Neuronal stem cell (in vitro differentiated cells): ENCODE results near the gene SNCB.
A peak's percentile ranks its signal among the peaks of the same experiment; 100 is the strongest.

Experiments
- DNase-seq: peaks from one replicate; pipeline ENCODE4 v3.0.0-alpha.2; 2013; ENCODE audit warnings: low spot score
- H2AFZ ChIP-seq: one replicate; pipeline ENCODE4 v1.6.1; 2013; ENCODE audit warnings: mild to moderate bottlenecking, low read length, inconsistent platforms
- H2AK5ac ChIP-seq: 2 replicates; pipeline ENCODE4 v1.6.1; 2013; ENCODE audit warnings: low read depth, mild to moderate bottlenecking, inconsistent platforms, low read length, moderate library complexity, mixed read lengths
- H2BK120ac ChIP-seq: 2 replicates; pipeline ENCODE4 v1.6.1; 2013; ENCODE audit warnings: low read depth, mild to moderate bottlenecking, inconsistent platforms, low read length, moderate library complexity, mixed read lengths
- H2BK12ac ChIP-seq: one replicate; pipeline ENCODE4 v1.6.1; 2013; ENCODE audit warnings: low read length, inconsistent platforms
- H2BK15ac ChIP-seq: 2 replicates; pipeline ENCODE4 v1.6.1; 2013; ENCODE audit warnings: mild to moderate bottlenecking, low read length, inconsistent platforms, mixed read lengths
- H2BK5ac ChIP-seq: one replicate; pipeline ENCODE4 v1.6.1; 2013; ENCODE audit warnings: inconsistent platforms, mild to moderate bottlenecking, low read length, moderate library complexity
- H3K14ac ChIP-seq: one replicate; pipeline ENCODE4 v1.6.1; 2013; ENCODE audit warnings: low read length, inconsistent platforms
- H3K18ac ChIP-seq: 2 replicates; pipeline ENCODE4 v1.6.1; 2013; ENCODE audit warnings: low read length, inconsistent platforms
- H3K23ac ChIP-seq: 2 replicates; pipeline ENCODE4 v1.6.1; 2013; ENCODE audit warnings: low read depth, mild to moderate bottlenecking, mixed read lengths, low read length, inconsistent platforms; ENCODE audit not compliant: poor library complexity
- H3K27ac ChIP-seq: replicated peaks from 3 replicates; pipeline ENCODE4 v1.5.1; 2013; ENCODE audit warnings: low read length, inconsistent platforms
- H3K27me3 ChIP-seq, 3 experiments: 2 replicates each; pipeline ENCODE4 v1.6.1; 2013; ENCODE audit warnings: low read length in 3 of 3, mild to moderate bottlenecking in 2 of 3, inconsistent platforms in 1 of 3, low read depth in 1 of 3, mixed read lengths in 1 of 3, moderate library complexity in 1 of 3; ENCODE audit not compliant: control insufficient read depth in 3 of 3, insufficient read depth in 3 of 3
- H3K36me3 ChIP-seq, 2 donors: replicated peaks in 1 of 2; 2 replicates each; pipeline ENCODE4 v1.6.1; 2013; ENCODE audit warnings: low read length in 2 of 2; ENCODE audit not compliant: control insufficient read depth in 2 of 2, insufficient read depth in 2 of 2
- H3K4ac ChIP-seq: 2 replicates; pipeline ENCODE4 v1.6.1; 2013; ENCODE audit warnings: inconsistent platforms, mild to moderate bottlenecking, low read length, moderate library complexity
- H3K4me1 ChIP-seq, 2 donors: 1 replicate in 1 of 2; 2 replicates in 1 of 2; pipeline ENCODE4 v1.6.1; 2013; ENCODE audit warnings: low read length in 2 of 2, low read depth in 1 of 2; ENCODE audit not compliant: control insufficient read depth in 2 of 2, insufficient read depth in 1 of 2
- H3K4me2 ChIP-seq: one replicate; pipeline ENCODE4 v1.6.1; 2013; ENCODE audit warnings: mild to moderate bottlenecking, low read length, inconsistent platforms; ENCODE audit not compliant: insufficient read depth, poor library complexity, severe bottlenecking
- H3K4me3 ChIP-seq, 2 donors: 2 replicates each; pipeline ENCODE4 v1.5.1; 2013; ENCODE audit warnings: low read length in 2 of 2, mild to moderate bottlenecking in 2 of 2, inconsistent platforms in 1 of 2, moderate library complexity in 1 of 2
- H3K79me1 ChIP-seq: one replicate; pipeline ENCODE4 v1.6.1; 2013; ENCODE audit warnings: low read depth, mild to moderate bottlenecking, inconsistent platforms, low read length, moderate library complexity
- H3K9ac ChIP-seq: one replicate; pipeline ENCODE4 v1.6.1; 2013; ENCODE audit warnings: mild to moderate bottlenecking, low read depth, low read length, inconsistent platforms; ENCODE audit not compliant: poor library complexity
- H3K9me3 ChIP-seq, 2 donors: replicated peaks in 1 of 2; 2 replicates each; pipeline versions ENCODE3 to v1.6.1; 2013; ENCODE audit warnings: low read length in 2 of 2, mild to moderate bottlenecking in 2 of 2, inconsistent platforms in 1 of 2, low read depth in 1 of 2, mixed read lengths in 1 of 2, moderate library complexity in 1 of 2; ENCODE audit not compliant: control insufficient read depth in 2 of 2, insufficient read depth in 1 of 2
- H4K8ac ChIP-seq: one replicate; pipeline ENCODE4 v1.6.1; 2013; ENCODE audit warnings: low read depth, mild to moderate bottlenecking, inconsistent platforms, low read length, moderate library complexity
- H4K91ac ChIP-seq: one replicate; pipeline ENCODE4 v1.6.1; 2013; ENCODE audit warnings: low read length, low read depth, mild to moderate bottlenecking, inconsistent platforms; ENCODE audit not compliant: poor library complexity
- WGBS, 2 donors: extraction: QIAGEN DNeasy Blood & Tissue Kit; methylation state at CpG; one replicate each; pipeline ENCODE4 v1.1.7; 2013; ENCODE audit warnings: missing lambda C conversion rate in 2 of 2, mixed read lengths in 1 of 2; ENCODE audit not compliant: insufficient read length in 2 of 2, insufficient replicate concordance in 1 of 2; ENCODE audit errors: extremely low coverage in 2 of 2; 5-methylcytosine and 5-hydroxymethylcytosine counted together

SNCB gene

GRCh38 chr5:176575488-176576422 is 54.6 kb downstream of the SNCB start:
- H2BK5ac ChIP-seq: peak overlapping the region; percentile 8
- peak overlapping the region; percentile 47 for H3K23ac ChIP-seq
- no peak overlapping the region for H3K4ac ChIP-seq
- no peak overlapping the region for H3K27ac ChIP-seq
- DNase-seq: no peak
- no CpG with 5 or more reads among the region's 37 CpGs for WGBS, 2 donors
- no peaks in the 10 kb centered on the region for H3K79me1 ChIP-seq
- no peaks in the 10 kb centered on the region for H3K36me3 ChIP-seq
- H2BK12ac ChIP-seq: peak overlapping the region; percentile 17
- no peak overlapping the region for H4K8ac ChIP-seq
- no peak overlapping the region for H3K18ac ChIP-seq
- H3K4me2 ChIP-seq: no peak overlapping the region
- H2BK120ac ChIP-seq: peak overlapping the region; percentile 38
- peak overlapping the region; percentile 12 for H2BK15ac ChIP-seq
- no peak overlapping the region for H3K4me3 ChIP-seq
- H2AFZ ChIP-seq: no peak overlapping the region
- peaks cover 4 to 7% of the 10 kb centered on the region in 2 donors for H3K4me1 ChIP-seq
- H3K9ac ChIP-seq: peak overlapping the region; percentile 39
- H3K9me3 ChIP-seq: no peaks in the 10 kb centered on the region
- peaks cover 0 to 7% (median 6%) of the 10 kb centered on the region in 3 experiments for H3K27me3 ChIP-seq
- peak overlapping the region; percentile 97 for H2AK5ac ChIP-seq
- H4K91ac ChIP-seq: no peak overlapping the region
- no peak overlapping the region for H3K14ac ChIP-seq

GRCh38 chr5:176575066-176575465 is 55.3 kb downstream of the SNCB start:
- peak overlapping the region; percentile 97 for H2AK5ac ChIP-seq
- no peak overlapping the region for H2BK15ac ChIP-seq
- H3K79me1 ChIP-seq: no peaks in the 10 kb centered on the region
- no peaks in the 10 kb centered on the region for H3K36me3 ChIP-seq
- no peak overlapping the region for H4K91ac ChIP-seq
- H2BK5ac ChIP-seq: peak overlapping the region; percentile 8
- no peak for DNase-seq
- peak overlapping the region in 1 of 2 donors; percentile 5 for H3K4me3 ChIP-seq
- H2BK12ac ChIP-seq: peak overlapping the region; percentile 73
- peak overlapping the region; percentile 38 for H2BK120ac ChIP-seq
- H3K27me3 ChIP-seq: peaks cover 0 to 7% (median 6%) of the 10 kb centered on the region in 3 experiments
- WGBS, 2 donors: no CpG with 5 or more reads among the region's 14 CpGs
- no peak overlapping the region for H3K23ac ChIP-seq
- no peak overlapping the region for H2AFZ ChIP-seq
- peak overlapping the region; percentile 39 for H3K9ac ChIP-seq
- H3K14ac ChIP-seq: peak overlapping the region; percentile 9
- peaks cover 4 to 7% of the 10 kb centered on the region in 2 donors for H3K4me1 ChIP-seq
- H3K27ac ChIP-seq: no peak overlapping the region
- no peak overlapping the region for H3K4me2 ChIP-seq
- no peaks in the 10 kb centered on the region for H3K9me3 ChIP-seq
- no peak overlapping the region for H3K4ac ChIP-seq
- no peak overlapping the region for H4K8ac ChIP-seq
- H3K18ac ChIP-seq: no peak overlapping the region

- Histone ChIP-seq H3K79me1 (no peaks in the 10 kb centered on the region), H2BK12ac (no peak overlapping the region), H3K36me3 (no peaks in the 10 kb centered on the region), H4K8ac (no peak overlapping the region), H3K23ac (peak overlapping the region; percentile 80), H2BK120ac (no peak overlapping the region), H4K91ac (no peak overlapping the region), H2AFZ (peak overlapping the region; percentile 74), H2BK15ac (no peak overlapping the region), H3K18ac (no peak overlapping the region), H3K4me3 (no peak overlapping the region), H3K27ac (no peak overlapping the region), H3K27me3 (peaks cover 0 to 6% (median 2%) of the 10 kb centered on the region in 3 experiments), H2BK5ac (peak overlapping the region; percentile 48), H3K4me2 (no peak overlapping the region), H3K9ac (no peak overlapping the region), H3K4me1 (peaks cover 4 to 7% of the 10 kb centered on the region in 2 donors), H2AK5ac (no peak overlapping the region), H3K14ac (no peak overlapping the region), H3K9me3 (no peaks in the 10 kb centered on the region), H3K4ac (no peak overlapping the region)
- no peak for DNase-seq
- WGBS, 2 donors: no CpG with 5 or more reads among the region's 10 CpGs
These were observed 56.1 kb downstream of the SNCB start for GRCh38 chr5:176574297-176574591.

GRCh38 chr5:176573564-176574296 is 56.6 kb downstream of the SNCB start:
- no peaks in the 10 kb centered on the region for H3K36me3 ChIP-seq
- no peak overlapping the region for H3K4me2 ChIP-seq
- no peaks in the 10 kb centered on the region for H3K79me1 ChIP-seq
- peak overlapping the region; percentile 98 for H2AK5ac ChIP-seq
- peak overlapping the region; percentile 96 for H2BK15ac ChIP-seq
- no peak overlapping the region for H3K4me3 ChIP-seq
- peak overlapping the region; percentile 80 for H3K23ac ChIP-seq
- H3K27me3 ChIP-seq: peaks cover 0 to 6% (median 2%) of the 10 kb centered on the region in 3 experiments
- peak overlapping the region; percentile 53 for H3K9ac ChIP-seq
- H3K9me3 ChIP-seq: no peaks in the 10 kb centered on the region
- H3K4ac ChIP-seq: no peak overlapping the region
- H3K18ac ChIP-seq: peak overlapping the region; percentile 65
- H2BK12ac ChIP-seq: no peak overlapping the region
- H2BK120ac ChIP-seq: no peak overlapping the region
- H4K8ac ChIP-seq: no peak overlapping the region
- H3K4me1 ChIP-seq: peaks cover 4 to 7% of the 10 kb centered on the region in 2 donors
- DNase-seq: peak; percentile 57
- no peak overlapping the region for H3K14ac ChIP-seq
- no peak overlapping the region for H4K91ac ChIP-seq
- peak overlapping the region; percentile 74 for H2AFZ ChIP-seq
- no peak overlapping the region for H3K27ac ChIP-seq
- peak overlapping the region; percentile 48 for H2BK5ac ChIP-seq
- no CpG with 5 or more reads among the region's 18 CpGs for WGBS, 2 donors
